Naive thymus-derived CD8-positive, alpha-beta T cell (primary cell): ENCODE data around the gene C13orf42. TPM values are rescaled to one million over a fixed set of nuclear protein-coding genes. Genes with fewer than 3 reads are reported as not detected.
A peak's percentile ranks its signal among the peaks of the same experiment; 100 is the strongest.

Experiments
- ATAC-seq, 2 donors: fragments of 150-1000 bp; cut with Tn5 transposase in 1 of 2; sonication (Bioruptor Pico), chemical (Tn5 transposase) in 1 of 2; 1 replicate in 1 of 2; 2 replicates in 1 of 2; pipeline ENCODE4 v1.10.0; 2021; ENCODE audit warnings: mild to moderate bottlenecking in 2 of 2, moderate library complexity in 2 of 2
- POLR2A ChIA-PET: fragments of 350-600 bp; sonication (Branson Sonifier 250); formaldehyde crosslinking; loops from one replicate; lab custom pipeline; 2021; ENCODE audit warnings: antibody characterized with exemption; lab: Charles Lee
- DNase-seq, 10 donors: peaks; one replicate each; pipeline versions ENCODE4 v3.0.0 to v3.0.0-alpha.2; 2020 to 2022
- H3K27ac Mint-ChIP-seq, 10 donors: one replicate each; pipeline ENCODE4 v1.8.0; 2020 to 2022; ENCODE audit warnings: mild to moderate bottlenecking in 10 of 10, mixed read lengths in 10 of 10, moderate library complexity in 4 of 10, inconsistent platforms in 1 of 10
- H3K27me3 Mint-ChIP-seq, 5 donors: one replicate each; pipeline ENCODE4 v1.8.0; 2021 to 2022; ENCODE audit warnings: mixed read lengths in 5 of 5
- H3K36me3 Mint-ChIP-seq, 3 donors: one replicate each; pipeline ENCODE4 v1.8.0; 2020 to 2022; ENCODE audit warnings: mixed read lengths in 3 of 3, mild to moderate bottlenecking in 2 of 3, inconsistent platforms in 1 of 3
- H3K4me1 Mint-ChIP-seq, 4 donors: one replicate each; pipeline ENCODE4 v1.8.0; 2021 to 2022; ENCODE audit warnings: mixed read lengths in 4 of 4
- H3K4me3 Mint-ChIP-seq, 10 donors: one replicate each; pipeline ENCODE4 v1.8.0; 2020 to 2022; ENCODE audit warnings: mild to moderate bottlenecking in 10 of 10, mixed read lengths in 10 of 10, moderate library complexity in 6 of 10, inconsistent platforms in 1 of 10
- H3K9me3 Mint-ChIP-seq, 9 donors: one replicate each; pipeline ENCODE4 v1.8.0; 2020 to 2022; ENCODE audit warnings: mixed read lengths in 9 of 9, mild to moderate bottlenecking in 3 of 9, inconsistent platforms in 1 of 9, moderate library complexity in 1 of 9
- polyA plus RNA-seq, 3 donors: library from polyadenylated mRNA; unstranded; fragments of 300-500 nt; fragmentation: Illumina TruSeq; gene quantifications; one replicate each; pipeline ENCODE4 v1.2.3, GENCODE V29; 2021
- total RNA-seq, 8 experiments: library from RNA in 2 of 8; stranded (reverse) in 2 of 8; gene quantifications; one replicate each; pipeline ENCODE4 v1.2.3 and lab custom pipeline; 2021 to 2026

The C13orf42 gene
- total and polyA plus RNA-seq, 5 experiments from 2014 or later = not detected

GRCh38 chr13:51050021-51050830, 60.8 kb downstream of the C13orf42 start:
- H3K27me3 Mint-ChIP-seq = peaks cover 0 to 1% (median 0%) of the 10 kb centered on the region in 5 donors
- no peak for ATAC-seq
- H3K4me3 Mint-ChIP-seq = no peak overlapping the region
- H3K4me1 Mint-ChIP-seq = peaks cover 0 to 1% (median 0%) of the 10 kb centered on the region in 4 donors
- H3K36me3 Mint-ChIP-seq = no peaks in the 10 kb centered on the region
- no peak overlapping the region for H3K27ac Mint-ChIP-seq
- DNase-seq = no peak
- POLR2A ChIA-PET = no interaction called here
- no peaks in the 10 kb centered on the region for H3K9me3 Mint-ChIP-seq

GRCh38 chr13:51048616-51049015, 62.5 kb downstream of the C13orf42 start:
- no peaks in the 10 kb centered on the region for H3K36me3 Mint-ChIP-seq
- ATAC-seq (no peak), DNase-seq (no peak)
- H3K4me3 Mint-ChIP-seq = no peak overlapping the region
- no peaks in the 10 kb centered on the region for H3K9me3 Mint-ChIP-seq
- POLR2A ChIA-PET = no interaction called here
- no peak overlapping the region for H3K27ac Mint-ChIP-seq
- peaks cover 0 to 1% (median 0%) of the 10 kb centered on the region in 4 donors for H3K4me1 Mint-ChIP-seq
- peaks cover 0 to 1% (median 0%) of the 10 kb centered on the region in 5 donors for H3K27me3 Mint-ChIP-seq

DNA sequence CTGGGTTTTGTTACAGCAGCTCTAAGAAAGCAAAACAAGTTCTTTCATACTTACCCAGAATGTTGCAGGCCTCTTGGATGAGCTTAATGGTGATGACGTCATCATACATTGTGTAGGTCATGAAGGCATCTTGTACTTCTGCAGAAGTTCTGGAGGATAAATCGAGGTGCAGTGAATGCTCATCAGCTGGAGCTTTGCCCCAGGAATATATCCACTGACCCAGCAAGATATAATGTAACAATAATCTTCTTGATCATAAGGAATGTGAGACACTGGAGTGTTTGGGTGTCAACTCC, 63.0 kb downstream of the C13orf42 start:
- Mint-ChIP-seq H3K4me1 (peaks cover 0 to 1% (median 0%) of the 10 kb centered on the region in 4 donors), H3K4me3 (no peak overlapping the region)
- DNase-seq = no peak

GRCh38 chr13:51047434-51048165, 63.5 kb downstream of the C13orf42 start:
- Mint-ChIP-seq H3K4me3 (no peak overlapping the region), H3K9me3 (no peaks in the 10 kb centered on the region), H3K4me1 (peaks cover 0 to 1% (median 0%) of the 10 kb centered on the region in 4 donors), H3K36me3 (no peaks in the 10 kb centered on the region), H3K27ac (no peak overlapping the region), H3K27me3 (peaks cover 0 to 1% (median 0%) of the 10 kb centered on the region in 5 donors)
- DNase-seq (no peak), ATAC-seq (no peak)
- POLR2A ChIA-PET = no interaction called here

More for the DNA sequence above, 63.0 kb downstream of the C13orf42 start:
- POLR2A ChIA-PET = no interaction called here
- Mint-ChIP-seq H3K27ac (no peak overlapping the region), H3K36me3 (no peaks in the 10 kb centered on the region), H3K27me3 (peaks cover 0 to 1% (median 0%) of the 10 kb centered on the region in 5 donors), H3K9me3 (no peaks in the 10 kb centered on the region)
- no peak for ATAC-seq

GRCh38 chr13:51045451-51045850, 65.6 kb downstream of the C13orf42 start:
- ATAC-seq (no peak), DNase-seq (no peak)
- H3K27me3 Mint-ChIP-seq = no peaks in the 10 kb centered on the region
- no peak overlapping the region for H3K4me3 Mint-ChIP-seq
- H3K27ac Mint-ChIP-seq = no peak overlapping the region
- POLR2A ChIA-PET = no interaction called here
- no peaks in the 10 kb centered on the region for H3K36me3 Mint-ChIP-seq
- H3K9me3 Mint-ChIP-seq = no peaks in the 10 kb centered on the region
- H3K4me1 Mint-ChIP-seq = peaks cover 0 to 1% (median 0%) of the 10 kb centered on the region in 4 donors

- Mint-ChIP-seq H3K36me3 (no peaks in the 10 kb centered on the region), H3K4me3 (no peak overlapping the region), H3K27me3 (peaks cover 0 to 4% (median 0%) of the 10 kb centered on the region in 5 donors), H3K9me3 (no peaks in the 10 kb centered on the region), H3K27ac (no peak overlapping the region), H3K4me1 (no peaks in the 10 kb centered on the region)
- ATAC-seq (no peak), DNase-seq (no peak)
- POLR2A ChIA-PET = no interaction called here
Observed at GRCh38 chr13:51044023-51044665, 66.9 kb downstream of the C13orf42 start.

GRCh38 chr13:51043310-51043709, 67.8 kb downstream of the C13orf42 start:
- no peak overlapping the region for H3K27ac Mint-ChIP-seq
- H3K4me1 Mint-ChIP-seq = no peaks in the 10 kb centered on the region
- H3K4me3 Mint-ChIP-seq = no peak overlapping the region
- H3K9me3 Mint-ChIP-seq = no peaks in the 10 kb centered on the region
- H3K27me3 Mint-ChIP-seq = peaks cover 0 to 4% (median 0%) of the 10 kb centered on the region in 5 donors
- DNase-seq (no peak), ATAC-seq (no peak)
- no peaks in the 10 kb centered on the region for H3K36me3 Mint-ChIP-seq
- POLR2A ChIA-PET = no interaction called here

DNA sequence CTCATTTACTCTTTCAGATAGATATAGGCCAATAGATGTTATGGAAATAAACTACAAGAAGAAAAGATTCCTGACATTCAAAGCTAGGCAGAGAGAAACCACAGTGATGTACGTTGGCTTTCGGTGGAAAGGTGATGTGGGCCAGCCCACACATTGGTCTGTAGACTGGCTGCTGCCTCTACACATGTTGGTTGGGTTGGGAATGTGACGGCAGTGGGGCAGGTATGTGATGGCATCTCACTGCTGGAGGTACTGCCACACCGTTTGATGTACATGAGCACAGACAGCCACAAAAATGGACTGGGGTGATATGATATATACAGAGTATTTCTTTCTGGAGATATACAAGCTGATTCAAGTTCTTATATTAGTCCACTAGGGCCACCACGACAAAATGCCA, 69.4 kb downstream of the C13orf42 start:
- no peaks in the 10 kb centered on the region for H3K4me1 Mint-ChIP-seq
- H3K27ac Mint-ChIP-seq = no peak overlapping the region
- no peak for DNase-seq
- ATAC-seq = no peak
- POLR2A ChIA-PET = no interaction called here
- peaks cover 0 to 4% (median 0%) of the 10 kb centered on the region in 5 donors for H3K27me3 Mint-ChIP-seq
- H3K4me3 Mint-ChIP-seq = no peak overlapping the region
- no peaks in the 10 kb centered on the region for H3K9me3 Mint-ChIP-seq
- H3K36me3 Mint-ChIP-seq = no peaks in the 10 kb centered on the region

GRCh38 chr13:51041126-51041525, 69.9 kb downstream of the C13orf42 start:
- H3K27me3 Mint-ChIP-seq = peaks cover 0 to 4% (median 0%) of the 10 kb centered on the region in 5 donors
- no peak overlapping the region for H3K27ac Mint-ChIP-seq
- no peaks in the 10 kb centered on the region for H3K4me1 Mint-ChIP-seq
- POLR2A ChIA-PET = no interaction called here
- H3K4me3 Mint-ChIP-seq = no peak overlapping the region
- ATAC-seq = no peak
- DNase-seq = no peak
- no peaks in the 10 kb centered on the region for H3K36me3 Mint-ChIP-seq
- no peaks in the 10 kb centered on the region for H3K9me3 Mint-ChIP-seq

DNA sequence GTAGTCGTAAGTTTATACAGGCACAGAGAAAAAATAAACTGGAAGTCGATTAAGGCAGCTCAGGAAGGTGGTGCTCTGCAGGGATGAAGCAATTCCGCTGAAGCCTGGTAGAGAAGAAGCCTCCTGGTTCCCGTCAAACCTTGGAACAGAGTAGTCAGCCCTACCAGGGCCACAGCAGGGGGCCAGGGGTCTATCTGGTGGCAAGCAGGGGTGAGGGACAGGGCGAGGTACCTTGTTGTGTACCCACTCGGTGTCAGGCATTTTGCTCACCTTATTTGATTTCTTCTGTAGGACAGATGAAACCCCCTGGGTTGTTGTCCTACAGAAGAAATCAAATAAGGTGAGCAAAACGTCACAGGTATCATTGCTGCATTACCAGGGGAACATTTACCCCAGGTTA, 70.6 kb downstream of the C13orf42 start:
- no peak for ATAC-seq
- Mint-ChIP-seq H3K27me3 (peaks cover 0 to 4% (median 0%) of the 10 kb centered on the region in 5 donors), H3K9me3 (no peaks in the 10 kb centered on the region), H3K4me1 (peaks cover 0 to 2% (median 0%) of the 10 kb centered on the region in 4 donors), H3K36me3 (no peaks in the 10 kb centered on the region), H3K4me3 (no peak overlapping the region), H3K27ac (no peak overlapping the region)
- DNase-seq = no peak
- POLR2A ChIA-PET = no interaction called here

- Mint-ChIP-seq H3K27ac (peak overlapping the region in 1 of 10 donors; percentile 27), H3K4me1 (peaks cover 0 to 2% (median 0%) of the 10 kb centered on the region in 4 donors), H3K4me3 (no peak overlapping the region), H3K36me3 (no peaks in the 10 kb centered on the region), H3K9me3 (no peaks in the 10 kb centered on the region), H3K27me3 (peaks cover 0 to 4% (median 0%) of the 10 kb centered on the region in 5 donors)
- DNase-seq = no peak
- POLR2A ChIA-PET = no interaction called here
- no peak for ATAC-seq
Observed at GRCh38 chr13:51036418-51036817, 74.7 kb downstream of the C13orf42 start.

GRCh38 chr13:51035978-51036377, 75.1 kb downstream of the C13orf42 start:
- no peaks in the 10 kb centered on the region for H3K9me3 Mint-ChIP-seq
- H3K4me1 Mint-ChIP-seq = peaks cover 0 to 2% (median 0%) of the 10 kb centered on the region in 4 donors
- POLR2A ChIA-PET = no interaction called here
- peaks cover 0 to 4% (median 0%) of the 10 kb centered on the region in 5 donors for H3K27me3 Mint-ChIP-seq
- ATAC-seq = no peak
- DNase-seq = no peak
- H3K36me3 Mint-ChIP-seq = no peaks in the 10 kb centered on the region
- H3K4me3 Mint-ChIP-seq = no peak overlapping the region
- H3K27ac Mint-ChIP-seq = no peak overlapping the region

- Mint-ChIP-seq H3K27me3 (peaks cover 0 to 4% (median 0%) of the 10 kb centered on the region in 5 donors), H3K4me3 (no peak overlapping the region), H3K36me3 (no peaks in the 10 kb centered on the region), H3K9me3 (no peaks in the 10 kb centered on the region), H3K4me1 (peaks cover 0 to 2% (median 0%) of the 10 kb centered on the region in 4 donors), H3K27ac (no peak overlapping the region)
- ATAC-seq (no peak), DNase-seq (no peak)
- POLR2A ChIA-PET = no interaction called here
Observed at GRCh38 chr13:51035469-51035868, 75.6 kb downstream of the C13orf42 start.
